Erythroblast (primary cell): ENCODE measurements around the gene SLC19A1.

Experiments used
- GATA1 ChIP-seq: IDR thresholded peaks from 2 replicates; pipeline ENCODE4 v1.6.1; 2011; ENCODE audit warnings: low read depth, mild to moderate bottlenecking, control low read depth, low read length, moderate library complexity
- POLR2A ChIP-seq: IDR thresholded peaks from 2 replicates; pipeline ENCODE4 v1.6.1; 2011; ENCODE audit warnings: mild to moderate bottlenecking, low read length

DNA sequence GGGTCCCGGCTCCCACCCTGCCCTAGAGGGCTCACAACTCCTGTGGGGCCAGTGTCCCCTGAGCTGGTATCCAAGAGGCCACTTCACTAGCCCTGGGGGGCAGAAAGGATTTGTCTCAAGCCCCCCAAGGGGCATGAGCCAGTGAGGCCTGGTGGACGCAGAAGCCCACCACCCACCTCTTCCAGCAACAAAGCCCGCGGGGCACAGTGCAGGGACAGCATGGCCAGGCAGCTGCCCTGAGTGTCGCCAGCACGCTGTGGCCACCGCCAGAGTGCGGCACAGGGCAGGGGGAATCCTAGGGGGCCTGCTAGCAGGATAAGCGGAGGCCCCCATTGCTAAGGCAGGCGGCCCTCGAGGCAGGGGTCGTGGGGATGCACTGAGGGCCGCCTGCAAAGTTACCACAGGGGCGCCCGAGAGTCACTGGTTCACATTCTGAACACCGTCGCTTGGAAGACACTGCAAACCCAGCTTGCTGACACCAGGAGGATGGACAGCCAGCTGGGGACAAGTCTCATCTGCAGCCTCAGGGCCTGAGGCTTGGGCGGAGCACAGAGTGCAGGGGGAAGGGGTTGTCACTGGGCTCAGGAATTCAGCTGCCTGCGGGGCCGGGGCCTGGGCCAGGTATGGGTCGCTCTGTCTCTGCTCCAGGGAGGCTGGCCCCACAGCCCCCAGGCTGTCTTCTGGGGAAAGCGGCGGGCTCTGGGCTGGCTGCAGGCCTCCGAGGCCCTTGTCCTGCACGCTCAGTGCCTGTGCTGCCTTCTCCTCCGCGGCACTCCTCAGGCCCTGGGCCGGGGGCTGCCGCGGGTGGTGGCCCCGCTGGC is 26.8 kb downstream of the SLC19A1 start:
- TF ChIP-seq POLR2A (no peak), GATA1 (no peak)
